Measurements from ENCODE around the gene TTLL8. TPM values are rescaled to one million over a fixed set of nuclear protein-coding genes. Genes with fewer than 3 reads are reported as not detected.

Gene TTLL8
- total RNA-seq, 1 experiment from 2014 or later = not detected

- no peak overlapping the region for H3T11ph ChIP-seq (ENCODE audit: low read length)
- H3K23ac ChIP-seq (ENCODE audit: insufficient read length, low read depth, low read length) = no peak overlapping the region
- no peaks in the 10 kb centered on the region for H3K79me2 ChIP-seq (ENCODE audit: insufficient read depth, low read length)
- H3K23me2 ChIP-seq (ENCODE audit: insufficient read length, low read depth, low read length, poor library complexity, severe bottlenecking) = peaks cover 4% of the 10 kb centered on the region
- no peak overlapping the region for H2BK12ac ChIP-seq (ENCODE audit: insufficient read length, low read depth, low read length)
- H2AK5ac ChIP-seq (ENCODE audit: insufficient read length, low read length) = no peak overlapping the region
- no peak overlapping the region for H3K27ac Mint-ChIP-seq
- no peaks in the 10 kb centered on the region for H4K20me1 ChIP-seq (ENCODE audit: control insufficient read depth, insufficient read depth, insufficient read length)
- no peak overlapping the region for H2BK5ac ChIP-seq (ENCODE audit: insufficient read length, low read length)
- H3K9me3 Mint-ChIP-seq = no peaks in the 10 kb centered on the region
- H2BK20ac ChIP-seq (ENCODE audit: low read depth, low read length, poor library complexity, severe bottlenecking) = no peak overlapping the region
- H3K27me3 Mint-ChIP-seq (ENCODE audit: low read depth) = peaks cover 21% of the 10 kb centered on the region
- H3K27ac ChIP-seq (ENCODE audit: insufficient read length, low read depth, low read length) = no peak overlapping the region
- no peak overlapping the region for H4K91ac ChIP-seq (ENCODE audit: insufficient read length, low read depth, low read length)
- no peak for TF ChIP-seq CTCF (conservative IDR thresholded peaks at IDR 0.05)
- H3K4me1 Mint-ChIP-seq = no peaks in the 10 kb centered on the region
- H3K14ac ChIP-seq (ENCODE audit: insufficient read depth, low read length) = no peak overlapping the region; the same call in 1 of the 2 replicates
- no peak overlapping the region for H3K4me3 Mint-ChIP-seq
- no peak overlapping the region for H3K18ac ChIP-seq (ENCODE audit: insufficient read length, low read depth, low read length)
- H3K9me3 ChIP-seq (ENCODE audit: control insufficient read depth, low read depth, low read length) = no peaks in the 10 kb centered on the region
- no CpG with 5 or more reads among the region's 23 CpGs for WGBS (ENCODE audit: extremely low coverage, insufficient read length, low lambda C conversion rate)
- no peaks in the 10 kb centered on the region for H3K36me3 Mint-ChIP-seq (ENCODE audit: insufficient read depth in 1 of 3, low read depth in 3 of 3)
- H2BK15ac ChIP-seq (ENCODE audit: low read depth, low read length) = no peak overlapping the region
- H4K8ac ChIP-seq (replicated peaks; ENCODE audit: insufficient read length, low read depth, low read length) = no peak overlapping the region
- no peak for DNase-seq
- no peak overlapping the region for H3K4me2 ChIP-seq (ENCODE audit: insufficient read depth, insufficient read length, low read length)
- H2AFZ ChIP-seq (ENCODE audit: low read length) = no peak overlapping the region
- H2BK120ac ChIP-seq (ENCODE audit: low read depth, low read length, poor library complexity, severe bottlenecking) = no peak overlapping the region
- H3K4ac ChIP-seq (ENCODE audit: low read depth, low read length) = no peak overlapping the region
- no peak overlapping the region for H3K9ac ChIP-seq (ENCODE audit: extremely low read depth, insufficient read length, low read length)
- no peaks in the 10 kb centered on the region for H3K4me1 ChIP-seq (ENCODE audit: insufficient read depth, low read length)
- no peak overlapping the region for H3K56ac ChIP-seq (ENCODE audit: insufficient read length, low read depth, low read length)
- no peak overlapping the region for H4K5ac ChIP-seq (ENCODE audit: insufficient read length, low read depth, low read length)
- no peaks in the 10 kb centered on the region for H3K79me1 ChIP-seq (ENCODE audit: insufficient read depth, low read depth, low read length, poor library complexity, severe bottlenecking)
- peaks cover 2% of the 10 kb centered on the region; the same call in 1 of the 2 replicates for H3K27me3 ChIP-seq (ENCODE audit: insufficient read depth, low read length)
Measured at GRCh38 chr22:50032941-50033601, 25.0 kb downstream of the TTLL8 start.
